HEK293 (cell line): ENCODE measurements around the gene GBGT1.

ENCODE experiments used
- ZNF121 ChIP-seq: fragments of 450-650 bp; formaldehyde crosslinking; IDR thresholded peaks from 2 replicates; pipeline ENCODE4 v1.5.1; 2016; ENCODE audit warnings: missing biosample characterization, missing genetic modification characterization
- ZNF416 ChIP-seq: fragments of 450-650 bp; formaldehyde crosslinking; IDR thresholded peaks from 2 replicates; pipeline ENCODE4 v1.5.1; 2016; ENCODE audit warnings: missing biosample characterization, missing genetic modification characterization

DNA sequence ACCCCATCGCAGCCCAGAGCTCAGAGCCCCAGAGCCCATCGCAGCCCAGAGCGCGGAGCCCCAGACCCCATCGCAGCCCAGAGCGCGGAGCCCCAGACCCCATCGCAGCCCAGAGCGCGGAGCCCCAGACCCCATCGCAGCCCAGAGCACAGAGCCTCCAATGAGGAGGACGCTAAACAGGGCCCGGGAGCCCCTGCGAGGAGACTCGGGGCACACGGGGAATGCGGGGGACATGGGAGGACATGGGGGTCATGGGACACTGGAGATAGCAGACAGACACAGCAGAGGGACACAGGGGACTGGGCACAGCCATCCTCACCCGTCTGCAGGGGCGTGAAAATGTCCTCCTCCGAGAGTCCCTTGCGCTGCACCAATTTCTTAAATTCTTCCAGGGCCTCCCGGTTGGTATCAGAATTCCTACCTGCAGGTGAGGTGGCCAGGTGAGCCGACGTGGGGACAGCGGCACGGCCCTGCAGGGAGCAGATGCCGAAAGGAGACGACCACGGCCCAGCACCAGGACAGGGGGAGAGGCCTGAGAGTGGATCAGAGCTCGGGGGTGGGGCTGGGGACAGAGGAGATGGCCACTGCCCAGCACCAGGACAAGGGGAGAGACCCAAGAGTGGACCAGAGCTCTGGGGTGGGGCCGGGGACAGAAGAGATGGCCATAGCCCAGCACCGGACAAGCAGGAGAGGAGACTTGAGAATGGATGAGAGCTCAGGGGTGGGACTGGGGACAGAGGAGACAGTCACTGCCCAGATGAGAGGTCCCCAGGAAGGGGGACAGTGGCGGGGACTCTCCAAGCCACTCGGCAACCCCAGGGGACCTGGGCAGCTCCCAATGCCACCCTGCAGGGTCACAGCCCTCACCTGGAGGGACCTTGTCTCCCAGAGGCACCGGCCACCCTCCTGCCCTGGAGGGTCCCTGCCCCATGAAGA lies 42.5 kb upstream of the GBGT1 start:
- TF ChIP-seq ZNF416 (tag by site-specific recombination): no peak
- TF ChIP-seq ZNF121: no peak
